SK-MEL-5 (cell line): ENCODE results near the gene CD48. TPM values are rescaled to one million over a fixed set of nuclear protein-coding genes. Genes with fewer than 3 reads are reported as not detected.

Experiments
- DNase-seq: peaks from one replicate; pipeline ENCODE4 v3.0.0-alpha.2; 2016; ENCODE audit warnings: low read depth, low spot score
- in situ Hi-C: cut with HindIII; loops from 2 replicates; pipeline ENCODE4 v1.10.0; 2016; ENCODE audit warnings: low sequenced_read_pairs, high pct_unique_total_duplicates, low pct_unique_long_range_greater_than_20kb
- total RNA-seq: library from RNA; depleted of rRNA; stranded (reverse); fragments of >200 nt; shearing (Covaris generic); gene quantifications from 2 replicates; pipeline ENCODE4 v1.2.3, GENCODE V29; 2014

Gene CD48
- total RNA-seq, 1 experiment from 2014 or later: not detected

DNA sequence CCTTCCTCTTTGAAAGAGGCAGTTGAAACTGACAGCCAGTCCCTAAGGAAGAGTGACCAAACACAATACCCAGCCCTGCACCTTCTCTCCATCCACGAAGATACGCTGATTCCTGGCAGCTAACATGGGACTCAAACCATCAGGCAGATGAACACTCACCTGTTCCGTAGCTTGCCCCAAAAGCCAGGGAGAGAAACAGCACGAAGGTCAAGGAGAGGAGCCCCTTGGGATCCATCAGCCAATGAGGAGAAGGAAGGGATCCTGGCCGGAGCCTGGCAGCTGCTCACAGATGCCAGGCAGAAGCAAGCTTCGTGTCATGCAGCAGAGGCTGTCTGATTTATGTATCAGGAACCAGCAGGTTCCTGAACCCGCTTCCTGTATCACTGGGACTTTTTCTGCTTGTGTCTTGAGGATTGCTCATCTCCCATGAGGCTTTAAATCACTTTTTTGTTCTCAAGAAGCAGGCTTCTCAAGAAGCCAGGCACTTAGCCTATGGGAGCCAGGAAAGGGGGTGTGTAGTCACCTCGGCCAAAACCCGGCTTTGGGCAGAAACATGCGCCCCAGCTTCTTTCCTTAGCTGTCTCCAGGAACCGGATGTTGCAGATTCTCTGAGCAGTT lies 64.8 kb downstream of the CD48 start, which contains the start of gene SLAMF1:
TSS of gene SLAMF1 (minus strand) at position 334 of the 618 bp plus-strand sequence. CDS start at position 235, 99 bp downstream.
- DNase-seq: no peak
- in situ Hi-C loops: no loop called here

DNA sequence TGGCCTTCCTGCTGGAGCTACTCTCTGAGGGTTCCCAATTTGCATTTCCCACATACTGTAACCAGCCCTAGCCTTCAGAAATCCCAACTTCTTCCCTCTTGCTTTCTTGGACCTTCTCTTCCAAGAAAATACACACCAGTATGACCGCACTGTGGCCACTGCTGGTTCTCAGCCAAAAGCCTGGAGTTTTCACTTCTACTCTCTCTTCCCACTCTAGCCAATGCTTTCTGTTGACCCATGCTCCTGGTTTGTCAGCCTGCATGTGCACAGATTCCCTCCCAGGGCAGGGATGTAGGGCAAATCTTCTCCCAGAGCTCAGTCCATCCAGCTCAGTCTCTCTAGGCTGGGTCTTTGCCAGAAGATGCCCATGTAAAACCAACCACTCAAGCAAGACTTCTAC lies 65.4 kb downstream of the CD48 start:
- no peak for DNase-seq
- in situ Hi-C loops: no loop called here

DNA sequence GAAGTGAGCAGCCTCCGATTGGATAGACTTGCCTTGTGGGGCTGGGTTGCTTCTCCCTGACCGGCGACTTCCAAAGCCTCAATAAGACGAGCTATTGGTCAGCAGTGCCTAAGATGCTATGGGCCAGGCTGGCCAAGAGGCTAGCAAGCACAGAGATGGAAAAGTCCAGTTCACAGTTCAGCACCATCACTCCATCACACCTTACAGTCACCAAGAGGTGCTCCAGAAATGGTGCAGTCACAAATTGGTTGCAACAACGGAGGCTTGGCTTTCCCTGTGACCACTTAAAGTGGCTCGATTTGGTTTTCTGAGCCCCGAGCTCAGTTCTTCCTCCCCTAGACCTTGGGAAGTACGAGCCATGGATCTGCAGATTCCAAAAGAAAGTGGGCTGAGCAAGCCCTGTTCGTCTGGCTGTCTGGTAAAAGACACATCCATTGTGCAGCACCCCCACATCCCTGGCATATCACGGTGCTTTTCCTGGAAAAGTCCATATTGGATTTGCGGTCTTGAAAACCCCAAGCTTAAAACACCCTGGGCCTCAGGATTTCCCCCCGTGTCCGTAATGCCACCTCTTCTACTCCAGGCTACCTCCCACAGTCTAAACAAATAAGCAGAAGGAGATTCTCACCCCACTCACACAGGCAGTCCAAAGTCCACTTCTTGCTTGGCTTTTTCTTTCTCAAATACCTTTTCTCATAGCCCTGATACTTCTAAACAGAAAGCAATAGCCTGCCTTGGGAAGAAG lies 66.1 kb downstream of the CD48 start:
- in situ Hi-C loops: no loop called here
- DNase-seq: no peak

DNA sequence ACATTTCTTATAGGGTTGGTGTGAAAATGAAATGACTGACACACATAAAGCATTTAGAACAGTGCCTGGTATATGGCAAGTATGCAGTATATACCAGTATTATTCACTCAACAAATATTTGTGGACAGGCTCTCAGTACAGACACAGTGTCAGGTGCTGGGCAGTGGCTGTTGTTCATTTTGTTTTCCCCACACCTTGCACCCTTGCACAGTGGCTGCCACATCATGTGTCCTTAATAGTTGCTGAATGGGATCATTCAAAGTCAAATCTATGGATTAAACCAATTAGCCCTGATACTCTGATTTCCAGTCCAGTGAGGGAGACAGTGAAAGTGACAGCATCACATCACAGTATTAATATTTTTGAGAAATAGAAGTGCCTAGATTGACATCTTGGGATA lies 67.2 kb downstream of the CD48 start:
- no peak for DNase-seq
- in situ Hi-C loops: no loop called here

DNA sequence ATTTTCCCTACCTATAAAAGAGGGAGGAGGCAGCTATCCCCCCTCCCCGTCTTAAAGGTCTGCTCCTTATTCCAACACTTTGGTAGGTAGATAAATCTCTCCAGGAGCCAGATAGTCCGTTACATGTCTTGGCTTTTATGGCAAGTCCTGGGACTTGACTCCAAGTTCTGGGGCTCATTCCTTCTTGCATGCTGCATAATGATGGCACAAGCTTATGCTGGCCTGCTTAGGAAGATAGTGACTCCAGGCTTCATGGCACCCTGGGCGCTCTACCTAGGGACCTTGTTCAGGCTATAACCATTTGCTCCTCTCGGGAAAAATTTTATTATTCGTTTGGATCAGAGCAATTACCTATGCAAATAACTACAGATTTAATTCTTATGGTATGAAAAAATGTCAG lies 68.5 kb downstream of the CD48 start:
- in situ Hi-C loops: no loop called here
- no peak for DNase-seq

DNA sequence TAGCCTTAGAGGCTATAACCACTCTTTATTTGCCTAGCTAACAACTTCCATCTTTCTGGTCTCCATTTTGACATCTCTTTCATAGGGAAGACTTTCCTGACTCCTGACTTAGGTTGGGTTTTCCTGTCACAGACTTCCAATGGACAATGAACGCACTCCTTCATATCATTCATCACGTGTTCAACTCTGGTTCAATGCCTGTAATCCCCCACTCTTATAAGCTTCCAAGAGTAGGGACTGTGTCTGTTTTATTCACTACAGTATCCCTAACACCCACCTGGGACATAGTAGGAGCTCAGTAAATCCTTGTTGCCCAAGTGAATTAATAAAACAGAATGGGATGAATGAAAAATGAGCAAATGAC lies 69.4 kb downstream of the CD48 start:
- DNase-seq: no peak
- in situ Hi-C loops: no loop called here

DNA sequence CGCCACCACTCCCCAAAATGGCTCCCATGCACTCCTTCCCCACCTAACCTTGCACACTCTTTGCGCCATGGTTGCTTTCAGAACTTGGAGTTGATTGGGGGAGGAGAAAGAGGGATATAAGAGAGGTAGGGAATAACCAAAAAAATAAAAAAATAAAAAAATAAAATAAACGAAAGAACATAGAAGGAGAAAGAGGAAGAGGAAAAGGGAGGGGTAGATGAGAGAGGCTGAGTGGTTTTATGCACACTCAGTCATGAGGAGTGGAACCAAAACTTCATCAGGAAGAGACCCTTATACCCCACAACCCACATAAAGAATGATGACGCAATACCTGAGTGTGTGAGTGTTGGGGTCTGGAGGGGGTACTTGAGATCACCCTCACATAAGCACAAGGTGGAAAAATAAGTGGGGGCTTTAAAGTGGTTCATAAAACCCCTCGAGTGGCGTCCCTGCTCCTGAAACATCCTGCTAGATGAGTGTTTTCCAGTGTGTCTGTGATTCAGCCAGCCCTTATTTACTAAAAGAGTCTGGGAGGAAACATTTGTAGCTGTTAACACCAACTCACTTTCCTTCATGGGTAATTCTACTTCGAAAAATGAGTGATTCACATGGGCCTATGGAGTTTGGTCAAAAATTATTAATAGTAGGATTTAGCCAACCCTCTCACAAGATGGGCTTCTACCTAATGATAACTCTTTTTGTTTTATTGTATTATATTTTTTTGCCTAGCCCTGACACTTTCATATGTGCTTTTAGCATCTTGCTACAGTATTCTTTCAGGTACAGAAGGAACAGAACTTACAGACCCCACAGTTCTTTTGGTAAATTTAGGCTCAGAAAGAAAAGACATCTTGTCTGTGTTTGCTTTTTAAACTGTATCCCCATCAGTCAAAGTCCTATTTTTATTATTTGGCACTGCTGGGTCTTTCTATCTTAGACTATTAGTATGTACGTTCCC lies 70.0 kb downstream of the CD48 start:
- in situ Hi-C loops: no loop called here
- no peak for DNase-seq

DNA sequence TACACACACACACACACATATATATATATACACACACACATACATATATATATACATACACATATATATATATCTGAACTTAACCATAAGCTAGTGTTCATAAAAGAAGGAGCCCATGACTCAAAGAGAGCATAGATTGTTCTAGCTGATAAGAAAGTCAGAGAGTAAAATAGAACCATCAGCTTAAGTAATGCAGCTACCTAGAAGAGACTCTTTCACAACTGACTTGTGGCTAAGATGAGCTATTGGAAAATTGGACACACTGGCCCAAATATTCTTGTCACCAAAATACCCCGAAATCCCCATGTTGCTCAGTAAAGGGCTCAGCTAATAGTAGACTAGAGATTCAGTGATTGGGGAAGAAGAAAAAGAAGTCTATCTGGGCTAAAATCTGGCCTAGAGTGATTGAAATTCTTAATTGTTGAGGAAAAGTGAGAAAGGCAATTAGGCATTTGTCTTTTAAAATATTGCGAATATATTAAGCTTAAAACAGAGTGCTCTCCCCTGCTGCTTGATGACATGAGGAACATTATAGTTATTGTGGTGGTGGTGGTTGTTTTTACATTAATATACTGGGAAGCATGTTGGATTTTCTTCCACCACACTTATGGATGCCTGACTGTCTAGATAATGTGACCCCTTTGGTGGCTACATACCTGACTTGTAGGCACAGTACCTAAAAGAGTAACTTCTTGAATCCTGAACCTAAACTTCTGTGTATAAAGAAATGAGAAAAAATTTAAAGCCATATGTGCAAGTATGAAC lies 71.1 kb downstream of the CD48 start:
- DNase-seq: no peak
- in situ Hi-C loops: no loop called here

DNA sequence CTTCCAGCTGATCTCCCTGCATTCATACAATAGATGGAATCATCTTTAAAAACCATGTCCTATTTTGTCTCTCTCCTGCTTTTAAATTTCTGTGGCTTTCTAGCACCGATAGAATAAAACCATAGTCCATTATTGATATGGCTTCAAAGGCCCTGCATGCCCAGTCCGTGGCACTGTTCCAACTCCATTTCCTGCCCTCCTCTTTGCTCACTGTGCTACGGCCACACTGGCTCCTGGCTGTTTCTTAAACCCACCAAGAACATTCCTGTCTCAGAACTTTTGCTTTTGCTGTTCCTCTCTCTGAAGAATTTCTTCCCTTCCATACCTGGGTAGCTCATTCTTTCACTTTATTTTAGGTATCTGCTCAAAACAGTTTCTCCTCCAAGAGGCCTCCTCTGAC lies 72.0 kb downstream of the CD48 start:
- in situ Hi-C loops: no loop called here

DNA sequence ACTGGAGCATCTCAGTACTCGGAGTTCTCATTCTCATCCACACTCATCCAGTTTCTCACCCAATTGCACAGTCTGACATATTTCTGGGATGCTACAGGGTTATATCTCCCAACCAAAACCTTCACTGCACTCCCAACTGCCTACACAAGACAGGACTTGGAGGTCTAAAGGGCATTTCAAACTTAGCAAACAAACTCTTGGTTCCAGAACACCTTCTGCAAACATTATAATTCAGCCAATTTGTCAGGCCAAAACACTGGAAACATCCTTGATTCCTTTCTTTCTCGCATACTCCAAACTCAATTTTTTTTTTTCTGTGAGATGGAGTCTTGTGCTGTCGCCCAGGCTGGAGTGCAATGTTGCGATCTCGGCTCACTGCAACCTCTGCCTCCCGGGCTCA lies 72.7 kb downstream of the CD48 start:
- in situ Hi-C loops: no loop called here
- DNase-seq: no peak

More for the DNA sequence above, 72.0 kb downstream of the CD48 start:
- no peak for DNase-seq

DNA sequence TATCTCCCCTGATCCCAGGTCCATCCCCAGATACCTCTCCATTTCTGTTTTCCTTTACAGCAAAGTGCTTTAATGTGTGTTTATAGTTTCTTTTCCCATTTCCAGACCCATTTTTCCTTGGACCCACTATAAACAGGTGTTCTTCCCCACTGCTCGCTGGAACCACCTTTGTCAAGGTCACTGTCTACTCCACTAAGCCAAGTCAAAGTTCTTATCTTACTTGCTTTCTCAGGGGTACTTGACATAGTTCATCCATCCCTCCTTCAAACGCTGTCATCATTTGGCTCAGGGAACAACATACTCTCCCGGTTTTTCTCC lies 73.1 kb downstream of the CD48 start:
- DNase-seq: no peak
- in situ Hi-C loops: no loop called here

DNA sequence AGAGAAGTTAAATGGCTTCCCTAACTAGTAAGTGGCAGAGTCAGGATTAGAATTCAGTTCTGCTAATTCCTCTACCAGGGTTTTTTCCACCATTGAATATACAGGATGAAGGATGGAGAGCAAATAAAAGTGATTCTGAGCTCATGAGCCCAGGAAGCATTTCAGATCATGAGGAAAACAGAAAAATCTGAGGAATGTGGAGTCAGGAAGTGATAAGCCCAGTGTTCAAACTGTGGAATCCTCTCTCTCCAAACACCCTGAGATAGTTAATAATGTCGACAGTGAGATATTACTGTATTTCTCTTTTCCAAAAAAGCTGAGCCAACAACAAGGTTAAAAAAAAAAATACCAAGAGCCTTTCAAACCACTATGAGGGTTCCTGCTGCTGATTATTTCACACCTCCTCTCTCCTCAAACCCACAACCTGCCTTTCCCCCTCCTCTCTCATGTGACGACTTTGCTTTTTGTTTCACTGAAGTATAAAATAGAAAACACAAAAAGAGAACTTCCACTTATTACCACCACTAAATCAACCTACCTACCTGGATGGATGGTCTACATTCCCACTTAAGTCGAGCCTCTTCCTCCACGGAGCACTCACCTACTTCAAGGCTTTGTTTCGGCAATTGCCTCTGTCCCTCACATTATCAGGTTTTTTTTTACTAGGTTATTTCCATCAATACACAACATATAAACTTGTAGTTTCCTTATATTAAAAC lies 73.6 kb downstream of the CD48 start:
- peak; percentile 37 for DNase-seq
- in situ Hi-C loops: no loop called here

DNA sequence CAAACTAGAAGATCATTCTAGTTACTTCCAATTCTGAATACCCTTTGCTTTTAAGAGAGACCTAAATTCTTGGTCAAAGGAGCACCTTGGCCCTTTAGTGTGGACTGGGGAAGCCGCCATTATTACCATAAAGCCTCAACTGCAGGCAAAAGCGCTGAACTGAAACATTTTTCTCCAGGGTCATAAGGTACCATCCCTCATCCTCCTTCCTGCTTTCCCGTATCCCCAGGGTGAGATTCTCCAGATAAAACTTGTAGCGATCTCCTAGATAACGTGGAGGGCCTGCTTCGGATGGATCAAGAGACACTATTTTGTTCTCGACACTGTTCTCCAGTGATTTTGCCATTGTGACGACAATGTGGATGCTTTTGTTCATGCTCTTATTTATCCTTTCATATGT lies 74.6 kb downstream of the CD48 start:
- in situ Hi-C loops: no loop called here
- no peak for DNase-seq

DNA sequence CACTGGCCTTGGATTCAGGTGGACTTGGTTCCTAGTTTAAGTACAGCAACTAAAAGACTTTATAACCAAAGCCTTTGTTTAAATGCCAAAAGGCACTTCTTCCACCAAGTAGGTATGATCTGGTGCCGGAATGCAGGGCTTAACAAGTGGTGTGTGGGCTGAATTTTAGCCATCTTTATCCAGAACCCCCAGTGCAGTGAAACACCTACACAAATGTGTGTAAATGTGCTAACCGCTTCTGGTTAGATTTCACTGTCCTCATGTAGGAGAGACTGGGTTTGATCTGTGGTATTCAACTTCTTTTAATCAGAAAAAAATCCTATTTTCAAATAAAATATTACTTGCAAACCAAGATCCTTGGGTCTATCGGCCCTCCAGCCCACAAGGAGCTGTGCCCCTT lies 75.1 kb downstream of the CD48 start:
- no peak for DNase-seq
- in situ Hi-C loops: no loop called here

DNA sequence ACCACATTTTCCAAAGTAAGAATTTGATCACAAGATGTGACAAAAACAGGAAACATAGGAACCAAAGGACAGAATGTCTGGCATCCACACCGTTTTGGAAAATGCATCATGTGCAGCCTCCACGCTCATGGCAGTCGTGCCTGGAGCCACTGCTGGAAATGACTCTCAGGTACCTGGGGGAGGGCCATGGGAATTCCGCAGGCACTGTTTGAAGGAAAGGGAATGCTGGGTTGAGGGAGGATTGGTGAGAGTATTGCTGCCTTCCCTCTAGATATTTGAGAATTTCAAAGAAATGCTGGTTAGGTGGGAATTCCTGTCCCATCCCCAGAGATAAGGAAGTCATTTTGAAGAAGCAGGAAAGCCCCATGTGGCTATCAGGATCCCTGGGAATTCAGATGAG lies 75.5 kb downstream of the CD48 start:
- DNase-seq: no peak
- in situ Hi-C loops: no loop called here

DNA sequence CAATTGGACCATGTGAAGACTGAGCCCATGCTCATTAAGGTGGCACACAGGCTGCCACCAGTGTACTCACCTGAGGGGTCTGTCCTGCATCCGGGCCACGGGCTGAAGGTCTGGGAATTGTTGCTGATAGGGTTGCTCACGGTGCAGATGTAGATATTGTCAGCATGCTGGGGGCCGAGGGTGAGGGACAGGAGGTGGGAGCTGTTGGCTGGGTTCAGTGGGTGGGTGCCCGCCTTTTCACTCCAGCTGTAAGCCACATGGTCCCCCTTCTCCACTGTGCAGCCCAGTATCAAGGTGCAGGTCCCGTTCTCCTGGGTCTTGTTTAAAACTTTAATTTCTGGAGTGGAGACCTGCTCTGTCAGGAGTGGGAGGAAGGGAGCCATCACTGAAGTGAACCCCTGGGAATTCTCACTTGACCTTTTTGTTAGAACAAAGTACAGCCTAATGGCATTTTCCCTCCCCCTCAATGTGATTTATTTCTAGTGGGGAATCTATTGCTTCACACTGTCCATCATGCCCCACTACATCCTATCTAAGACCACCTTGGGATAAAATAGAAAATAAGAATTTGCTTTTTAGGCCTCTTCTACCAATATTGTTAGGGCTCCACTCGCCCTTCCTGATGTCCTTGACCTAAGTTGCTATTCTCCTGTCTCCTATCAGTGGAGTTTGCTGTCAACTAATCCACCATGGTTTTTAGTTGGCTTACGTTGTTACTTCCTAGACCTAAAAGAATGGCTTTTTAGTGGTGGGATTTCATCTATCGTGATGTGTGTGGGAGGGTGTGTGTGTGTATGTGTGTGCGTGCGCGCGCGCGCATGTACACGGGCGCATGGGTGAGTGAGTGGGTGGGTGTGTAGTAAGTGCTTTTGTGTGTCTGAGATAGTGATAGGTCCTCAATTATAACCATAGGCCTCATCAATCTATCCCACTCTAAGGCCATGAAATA lies 76.8 kb downstream of the CD48 start:
- no peak for DNase-seq
- in situ Hi-C loops: no loop called here
